ENCODE measurements around the gene LMO4. TPM values are rescaled to one million over a fixed set of nuclear protein-coding genes. Genes with fewer than 3 reads are reported as not detected.

LMO4 gene
- total and polyA plus RNA-seq, 2 donors (not counting 1 experiment from before 2014, with no cell fraction given): 35.7 to 46.0 TPM

DNA sequence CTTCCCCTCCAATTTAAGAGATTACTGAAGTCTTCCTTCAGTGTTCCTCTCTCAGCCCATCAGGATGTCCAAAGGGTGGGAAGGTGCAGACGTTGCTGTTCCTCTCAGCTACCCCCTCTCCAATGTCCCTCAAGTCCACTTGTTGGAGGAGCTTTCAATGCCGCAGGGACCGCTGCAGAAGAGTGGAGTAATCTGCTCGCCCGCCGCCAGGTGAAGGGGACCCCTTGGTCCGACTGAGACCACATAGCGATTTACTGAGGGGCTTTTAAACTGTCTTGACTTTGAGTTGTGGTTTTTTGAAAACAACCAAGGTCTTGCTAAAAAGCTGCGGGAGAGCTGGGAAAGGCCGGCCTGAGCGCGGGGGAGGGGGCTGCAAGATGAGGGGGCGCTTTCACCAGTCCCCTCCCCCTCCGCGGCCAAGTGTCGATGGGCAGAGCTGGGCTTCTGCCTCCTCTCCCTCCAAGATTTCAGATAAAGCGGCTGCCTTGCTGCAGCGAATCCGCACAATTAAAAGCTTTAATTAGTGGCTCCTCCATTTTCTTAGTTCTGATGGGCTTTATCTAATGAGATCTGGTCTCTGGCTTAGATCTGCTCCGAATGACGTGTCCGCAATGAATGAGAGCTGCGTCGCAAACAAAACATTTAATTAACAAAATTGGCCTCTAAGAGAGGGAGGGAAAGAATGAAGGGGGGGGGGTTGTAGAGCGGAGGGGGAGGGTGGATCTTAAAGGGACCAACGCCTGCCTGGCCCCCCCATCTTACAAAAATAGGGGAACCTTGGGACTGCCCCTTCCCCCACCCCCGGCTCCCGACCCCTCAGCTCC is 5.9 kb downstream of the LMO4 start:
- peak; percentile 31 for DNase-seq
- Histone ChIP-seq H3K9ac (ENCODE audit: low read length) (peak overlapping the region; percentile 77), H4K20me1 (ENCODE audit: control insufficient read depth, insufficient read depth, low read length, poor library complexity, severe bottlenecking) (no peaks in the 10 kb centered on the region), H3K27me3 (replicated peaks in 1 of 4; ENCODE audit: control extremely low read depth in 1 of 4, control insufficient read depth in 3 of 4, insufficient read depth in 4 of 4, low read length in 3 of 4) (no peaks in the 10 kb centered on the region), H3K4me3 (ENCODE audit: control extremely low read depth in 1 of 5, extremely low read depth in 1 of 5, insufficient read depth in 1 of 5, low read depth in 2 of 5, low read length in 4 of 5) (peak overlapping the region; percentile 22 to 72 (median 66)), H2AFZ (ENCODE audit: insufficient read depth, low read depth, low read length, poor library complexity, severe bottlenecking) (peak overlapping the region; percentile 86), H3K9me3 (ENCODE audit: control extremely low read depth in 1 of 3, control insufficient read depth in 2 of 3, insufficient read depth in 1 of 3, low read length in 2 of 3) (no peaks in the 10 kb centered on the region), H3K4me2 (replicated peaks; ENCODE audit: low read depth, low read length, poor library complexity, severe bottlenecking) (peak overlapping the region; percentile 95), H3K27ac (ENCODE audit: low read length in 2 of 2) (peak overlapping the region; percentile 46 to 82), H3K4me1 (ENCODE audit: control insufficient read depth in 2 of 2, insufficient read depth in 2 of 2, low read length in 2 of 2) (peaks cover 49 to 55% of the 10 kb centered on the region in 2 donors), H3K36me3 (replicated peaks in 1 of 2; ENCODE audit: control extremely low read depth in 1 of 2, control insufficient read depth in 1 of 2, extremely low read depth in 1 of 2, insufficient read depth in 2 of 2, low read length in 1 of 2) (peaks cover 0 to 5% of the 10 kb centered on the region in 2 experiments), H3K79me2 (ENCODE audit: control insufficient read depth, insufficient read depth, low read length) (peaks cover 31% of the 10 kb centered on the region)
- H3K4me1 Mint-ChIP-seq: peaks cover 64% of the 10 kb centered on the region
- CTCF ChIA-PET: interaction anchor here (0.6 to 3.2 kb wide), 7 partner anchors 9 to 619 kb away, joined by 3 to 20 read pairs (median 4); no protein-coding TSS in a partner anchor
- no peaks in the 10 kb centered on the region for H3K9me3 Mint-ChIP-seq (ENCODE audit: insufficient read depth)
- 48% methylated on average over 16 of the region's 28 CpGs for whole genome bisulfite sequencing (ENCODE audit: insufficient coverage)
- TF ChIP-seq CTCF (IDR thresholded peaks at IDR 0.05) (no peak), EZH2 (IDR thresholded peaks at IDR 0.05; ENCODE audit: borderline replicate concordance, insufficient read depth, low read depth, low read length, poor library complexity, severe bottlenecking) (no peak)
- intact Hi-C loops (cut with micrococcal nuclease): loop anchor here (5.0 to 10.0 kb wide), 2 partner anchors 937 to 1550 kb away; partner anchors contain the start of gene ODF2L
- peak overlapping the region; percentile 89 for H3K27ac Mint-ChIP-seq
- peak overlapping the region; percentile 83 for H3K4me3 Mint-ChIP-seq
- peak; percentile 29 for ATAC-seq (ENCODE audit: low read depth)
- POLR2A ChIA-PET: interaction anchor here (0.5 to 1.2 kb wide), 8 partner anchors 16 to 1793 kb away, joined by 3 to 8 read pairs (median 4); partner anchors contain the start of gene HS2ST1
- H3K27me3 Mint-ChIP-seq: no peaks in the 10 kb centered on the region
